GM18868 (cell line): ENCODE results near the gene TTC12.

Experiments
- ATAC-seq: cut with Tn5 transposase; IDR thresholded peaks from one replicate; pipeline ENCODE4 v1.9.1; 2021; ENCODE audit warnings: mild to moderate bottlenecking, moderate library complexity; ENCODE audit not compliant: unreplicated experiment

The TTC12 gene

GRCh38 chr11:113398669-113399430 is 84.5 kb downstream of the TTC12 start:
- ATAC-seq = no peak

DNA sequence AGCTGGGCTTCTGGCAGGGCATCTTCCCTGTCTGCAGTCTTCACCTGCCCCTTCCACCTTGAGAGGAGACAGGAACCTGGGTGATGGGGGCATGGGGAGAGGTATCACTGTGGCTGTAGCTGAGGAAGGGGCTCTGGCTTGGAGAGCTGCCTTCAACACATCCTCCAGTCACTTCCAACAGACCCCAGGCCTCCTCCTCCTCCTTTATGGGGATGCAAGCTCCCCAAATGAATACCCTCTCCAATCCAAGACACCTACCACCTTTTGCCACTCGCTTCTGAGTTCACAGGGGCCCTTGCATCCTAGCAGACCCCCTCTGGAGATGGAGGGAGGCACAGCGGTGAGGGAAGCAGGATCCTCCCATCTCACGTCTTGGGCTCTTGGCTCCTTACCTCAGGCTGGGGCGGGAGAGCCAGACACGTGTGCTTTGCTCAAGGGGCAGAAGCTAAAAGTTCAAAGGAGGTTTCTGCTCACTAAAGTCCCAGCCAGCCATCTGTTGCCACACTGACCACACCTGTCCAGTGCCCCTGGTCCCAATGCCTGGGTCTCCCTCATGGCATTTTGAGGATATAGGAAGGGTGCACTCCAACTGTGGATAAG is 86.3 kb downstream of the TTC12 start:
- ATAC-seq = no peak

- ATAC-seq = no peak
Observed at GRCh38 chr11:113401718-113402117, 87.3 kb downstream of the TTC12 start.

DNA sequence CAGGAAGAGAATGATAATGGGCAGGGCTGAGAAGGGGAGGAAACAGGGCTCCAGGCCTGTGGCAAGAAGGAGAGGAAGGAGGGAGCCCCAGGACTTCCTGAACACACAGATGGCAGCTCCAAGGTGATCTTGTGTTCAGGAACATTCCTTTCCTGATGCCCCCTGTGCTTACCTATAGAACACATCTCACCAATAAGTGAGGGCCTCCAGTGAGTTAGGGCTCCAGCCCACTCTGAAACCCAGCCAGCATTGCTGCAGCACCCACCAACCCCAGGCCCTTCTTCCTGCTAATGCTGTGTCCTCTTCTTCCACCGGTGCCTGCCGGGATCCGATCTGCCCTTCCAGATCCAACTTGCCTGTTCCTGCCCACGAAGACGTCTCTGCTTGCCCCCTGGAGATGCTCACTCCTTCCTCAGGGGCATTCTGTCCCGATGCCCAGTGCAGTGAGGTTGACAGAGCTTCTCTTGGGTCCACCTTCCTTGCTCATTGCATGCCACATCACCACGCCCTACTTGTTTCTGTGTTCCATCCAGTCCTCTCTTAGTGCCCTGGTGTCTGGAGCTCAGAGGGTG is 90.6 kb downstream of the TTC12 start:
- no peak for ATAC-seq

DNA sequence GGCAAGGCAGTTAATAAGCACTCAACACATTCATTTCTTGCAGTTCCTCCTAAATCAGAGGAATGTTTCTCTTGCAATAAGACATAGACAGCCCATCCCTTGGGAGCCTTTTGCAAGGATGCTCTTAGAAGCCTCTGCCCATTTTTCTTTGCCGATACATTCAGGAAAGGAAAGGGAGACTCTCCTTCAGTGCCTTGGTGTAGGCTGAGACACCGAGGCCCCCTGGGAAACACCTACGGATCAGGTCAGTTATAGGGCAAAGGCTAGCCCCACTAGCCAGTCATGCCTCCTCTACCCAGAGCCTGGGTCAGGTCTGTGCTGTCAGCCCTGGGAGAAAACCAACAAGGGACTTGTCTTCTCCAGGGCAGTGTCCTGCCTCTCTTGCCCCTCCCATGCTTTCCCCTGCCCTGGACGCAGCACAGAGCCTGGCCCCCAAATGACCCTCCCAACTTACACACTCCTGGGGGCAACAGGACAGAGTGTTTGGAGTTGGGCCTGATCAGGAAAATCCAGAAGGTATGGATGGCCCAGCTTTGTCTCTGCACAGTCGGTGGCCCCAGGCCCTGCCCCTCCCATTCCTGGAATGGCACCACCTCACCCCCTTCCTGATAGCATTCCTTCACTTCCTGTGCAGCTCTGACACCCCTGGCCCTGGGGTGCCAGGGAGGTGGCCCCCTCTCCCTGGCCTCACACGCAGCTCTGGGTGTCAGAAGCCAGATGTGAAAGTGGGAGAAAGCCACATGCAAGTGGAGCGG is 91.5 kb downstream of the TTC12 start:
- ATAC-seq = no peak

DNA sequence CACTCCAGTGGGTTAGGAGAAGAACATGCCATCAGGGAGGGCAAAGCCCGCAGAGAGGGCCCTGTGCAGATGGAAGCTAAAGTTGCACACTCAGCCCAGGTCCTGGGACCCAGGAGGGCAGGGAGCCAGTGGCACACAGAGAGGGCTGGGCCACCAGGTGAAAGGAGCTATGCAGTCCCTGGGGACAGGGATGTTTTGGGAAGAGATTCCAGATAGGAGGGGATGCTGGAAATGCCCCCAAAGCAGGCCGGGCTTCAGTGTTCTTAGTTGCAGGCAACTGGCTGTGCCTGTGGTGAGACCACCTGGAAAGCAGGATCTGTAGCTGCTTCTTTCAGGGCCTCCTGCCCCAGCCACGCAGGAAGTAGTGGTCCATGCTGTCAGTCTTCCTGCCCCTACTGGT is 92.8 kb downstream of the TTC12 start:
- ATAC-seq = no peak

DNA sequence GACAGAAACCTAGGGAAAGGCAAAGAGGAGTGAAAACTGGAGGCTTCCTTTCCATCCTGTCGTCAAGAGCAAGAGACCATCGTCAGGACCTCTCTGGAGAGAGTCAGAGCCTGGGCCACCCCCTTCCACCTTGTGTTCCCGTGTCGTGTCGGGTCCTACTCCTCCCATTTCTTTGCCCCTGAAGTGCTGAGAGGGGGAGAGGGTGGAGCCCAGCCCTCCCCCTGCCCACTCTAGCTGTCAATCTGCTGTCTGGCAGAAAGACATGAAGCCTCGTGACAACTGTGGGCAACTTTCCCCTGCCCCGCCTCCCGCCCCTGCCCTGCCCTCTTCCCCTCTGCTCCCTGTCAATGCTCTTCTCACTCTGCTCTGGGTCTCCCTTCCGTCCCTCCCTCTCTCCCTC is 93.8 kb downstream of the TTC12 start:
- no peak for ATAC-seq

- ATAC-seq = no peak
Observed at GRCh38 chr11:113408887-113409286, 94.5 kb downstream of the TTC12 start.

- ATAC-seq = no peak
Observed at GRCh38 chr11:113409526-113409925, 95.1 kb downstream of the TTC12 start.

- no peak for ATAC-seq
Observed at GRCh38 chr11:113410414-113411135, 96.2 kb downstream of the TTC12 start.

DNA sequence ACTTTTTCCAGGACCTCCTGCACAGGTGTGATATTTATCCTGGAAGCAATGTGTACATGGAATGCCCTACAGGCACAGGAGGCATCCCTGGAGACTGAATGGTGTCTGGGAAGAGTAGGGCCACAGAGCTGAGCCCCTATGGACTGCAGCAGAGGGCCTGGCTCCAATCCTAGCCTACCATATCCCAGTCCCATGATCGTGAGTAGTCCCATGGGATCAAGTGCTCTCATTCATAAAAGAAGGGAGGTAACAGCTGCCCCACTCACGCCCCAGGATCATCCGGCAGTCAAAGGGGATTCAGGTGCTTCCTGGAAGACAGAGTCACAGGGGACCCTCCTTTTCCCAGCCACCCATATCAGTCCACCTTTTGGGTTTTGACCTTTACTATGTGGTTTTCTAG is 97.2 kb downstream of the TTC12 start:
- no peak for ATAC-seq

DNA sequence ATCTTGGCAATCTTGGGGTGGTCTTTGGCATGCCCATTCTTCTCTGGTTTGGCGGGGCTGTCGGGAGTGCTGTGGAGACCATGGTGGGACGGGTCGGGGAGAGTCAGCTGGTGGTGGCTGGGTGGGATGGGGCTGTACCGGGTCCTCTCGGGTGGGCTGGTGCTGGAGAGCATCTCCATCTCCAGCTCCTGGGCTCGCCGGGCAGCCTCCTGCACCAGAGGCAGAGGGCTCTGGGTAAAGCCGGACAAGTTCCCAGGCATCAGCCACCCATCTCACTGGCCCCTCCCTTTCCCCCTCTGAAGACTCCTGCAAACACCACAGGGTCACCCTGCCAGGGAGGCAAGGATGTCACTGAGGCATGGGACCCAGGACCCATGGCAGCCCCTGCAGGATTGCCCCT is 98.3 kb downstream of the TTC12 start:
- no peak for ATAC-seq

- ATAC-seq = no peak
Observed at GRCh38 chr11:113415343-113415742, 101.0 kb downstream of the TTC12 start.
